Small intestine (tissue), 7 donors: ENCODE measurements around the gene PRPF19. TPM values are rescaled to one million over a fixed set of nuclear protein-coding genes. Genes with fewer than 3 reads are reported as not detected.

Source experiments
- DNase-seq, 2 donors: peaks; one replicate each; pipeline versions ENCODE4 v3.0.0 to v3.0.0-alpha.2; 2013
- FAIRE-seq: peaks from 2 replicates; lab custom pipeline; 2012; peaks lifted over from hg19 to GRCh38; lab: Jason Lieb, UNC
- H3K27ac ChIP-seq, 3 donors: one replicate each; pipeline ENCODE4 v1.5.1; 2013; ENCODE audit warnings: low read length in 2 of 3, mild to moderate bottlenecking in 2 of 3, control low read depth in 1 of 3, inconsistent platforms in 1 of 3, low read depth in 1 of 3, moderate library complexity in 1 of 3
- H3K27me3 ChIP-seq, 3 donors: one replicate each; pipeline ENCODE4 v1.6.1; 2013; ENCODE audit warnings: low read length in 3 of 3, inconsistent platforms in 1 of 3; ENCODE audit not compliant: control insufficient read depth in 3 of 3, insufficient read depth in 3 of 3
- H3K36me3 ChIP-seq, 3 donors: one replicate each; pipeline ENCODE4 v1.6.1; 2013; ENCODE audit warnings: low read length in 3 of 3, inconsistent platforms in 1 of 3, low read depth in 1 of 3, mild to moderate bottlenecking in 1 of 3, moderate library complexity in 1 of 3; ENCODE audit not compliant: control insufficient read depth in 3 of 3, insufficient read depth in 2 of 3
- H3K4me1 ChIP-seq, 3 donors: one replicate each; pipeline ENCODE4 v1.6.1; 2013; ENCODE audit warnings: low read length in 2 of 3, inconsistent platforms in 1 of 3, low read depth in 1 of 3, mild to moderate bottlenecking in 1 of 3, moderate library complexity in 1 of 3; ENCODE audit not compliant: control insufficient read depth in 3 of 3, insufficient read depth in 2 of 3
- H3K4me3 ChIP-seq, 3 donors: one replicate each; pipeline ENCODE4 v1.5.1; 2013; ENCODE audit warnings: low read length in 3 of 3, control low read depth in 1 of 3, inconsistent platforms in 1 of 3, low read depth in 1 of 3, mild to moderate bottlenecking in 1 of 3, moderate library complexity in 1 of 3
- H3K9me3 ChIP-seq, 2 donors: one replicate each; pipeline ENCODE4 v1.6.1; 2013; ENCODE audit warnings: low read depth in 1 of 2, low read length in 1 of 2; ENCODE audit not compliant: control insufficient read depth in 2 of 2, insufficient read depth in 1 of 2
- WGBS, 3 donors: extraction: QIAGEN DNeasy Blood & Tissue Kit; methylation state at CpG; one replicate each; pipeline ENCODE4 v1.1.7; 2013; 5-methylcytosine and 5-hydroxymethylcytosine counted together
- polyA plus RNA-seq, 4 donors: library from polyadenylated mRNA; stranded (reverse) in 3 of 4; unstranded in 1 of 4; fragments of 200-250 nt in 3 of 4; fragments of 120-200 nt in 1 of 4; gene quantifications; one replicate each; pipeline versions ENCODE4 v1.2.1 to v1.2.3, GENCODE V29; 2013
- donor health status: healthy with polysubstance abuse.
- donor health status: control.
- donor health status: control.
- donor health status: Bipolar disorder and iron deficiency.
- donor health status: healthy.

The PRPF19 gene
- polyA plus RNA-seq, 4 donors = 47.9 to 103 (median 80.7) TPM

GRCh38 chr11:60889869-60890311 is 16.5 kb downstream of the PRPF19 start:
- DNase-seq (peak in 1 of 2 donors; percentile 42), FAIRE-seq (no peak)
- no peaks in the 10 kb centered on the region for H3K27me3 ChIP-seq
- no peaks in the 10 kb centered on the region for H3K9me3 ChIP-seq
- no peak overlapping the region for H3K4me3 ChIP-seq
- no peak overlapping the region for H3K27ac ChIP-seq
- peaks cover under 1 to 40% (median 5%) of the 10 kb centered on the region in 3 donors for H3K36me3 ChIP-seq
- WGBS, 3 donors = 44 to 54% (median 49%) methylated on average over 6 of the region's 6 CpGs
- H3K4me1 ChIP-seq = peaks cover 0 to 3% (median 0%) of the 10 kb centered on the region in 3 donors

GRCh38 chr11:60887556-60887955 is 18.8 kb downstream of the PRPF19 start:
- no peak overlapping the region for H3K4me3 ChIP-seq
- H3K27me3 ChIP-seq = no peaks in the 10 kb centered on the region
- H3K4me1 ChIP-seq = peaks cover 0 to 3% (median 0%) of the 10 kb centered on the region in 3 donors
- 18 to 52% (median 49%) methylated on average over 5 of the region's 5 CpGs for WGBS, 3 donors
- H3K36me3 ChIP-seq = peaks cover 0 to 30% (median 4%) of the 10 kb centered on the region in 3 donors
- DNase-seq (peak; percentile 69 to 79), FAIRE-seq (no peak)
- H3K27ac ChIP-seq = no peak overlapping the region
- H3K9me3 ChIP-seq = no peaks in the 10 kb centered on the region

GRCh38 chr11:60880643-60881282 is 25.6 kb downstream of the PRPF19 start:
- no peak overlapping the region for H3K27ac ChIP-seq
- no peaks in the 10 kb centered on the region for H3K9me3 ChIP-seq
- 72 to 87% (median 74%) methylated on average over 8 of the region's 8 CpGs for WGBS, 3 donors
- no peak overlapping the region for H3K4me3 ChIP-seq
- DNase-seq (no peak), FAIRE-seq (no peak)
- peaks cover 0 to 5% (median 0%) of the 10 kb centered on the region in 3 donors for H3K4me1 ChIP-seq
- peaks cover 0 to 12% (median 5%) of the 10 kb centered on the region in 3 donors for H3K36me3 ChIP-seq
- H3K27me3 ChIP-seq = no peaks in the 10 kb centered on the region

GRCh38 chr11:60879971-60880588 is 26.3 kb downstream of the PRPF19 start:
- WGBS, 3 donors = 80 to 88% (median 85%) methylated on average over 5 of the region's 5 CpGs
- H3K27me3 ChIP-seq = no peaks in the 10 kb centered on the region
- H3K4me1 ChIP-seq = peaks cover 0 to 12% (median 0%) of the 10 kb centered on the region in 3 donors
- peaks cover 0 to 16% (median 5%) of the 10 kb centered on the region in 3 donors for H3K36me3 ChIP-seq
- H3K4me3 ChIP-seq = no peak overlapping the region
- H3K9me3 ChIP-seq = no peaks in the 10 kb centered on the region
- no peak for DNase-seq
- FAIRE-seq = no peak
- no peak overlapping the region for H3K27ac ChIP-seq

DNA sequence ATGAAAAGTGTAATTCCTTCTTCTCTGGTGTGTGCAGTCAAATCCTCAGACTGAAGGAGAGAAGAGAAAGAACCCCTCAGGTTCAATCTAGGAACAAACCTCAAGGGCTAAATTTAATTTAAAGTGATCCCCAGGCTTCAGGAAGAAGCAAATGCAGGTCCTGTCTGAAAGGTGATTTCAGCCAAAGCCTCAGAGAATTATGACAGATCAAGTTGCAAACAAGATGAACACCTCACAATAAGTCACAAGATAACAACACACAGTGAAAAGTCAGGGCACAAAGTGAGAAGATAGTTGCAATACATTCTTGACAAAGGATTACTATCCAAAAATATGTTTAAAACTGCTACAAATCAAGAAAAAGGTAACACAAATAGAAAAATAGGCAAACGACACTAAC is 27.3 kb downstream of the PRPF19 start:
- Histone ChIP-seq H3K27ac (peak overlapping the region in 1 of 3 donors; percentile 8), H3K36me3 (peaks cover 0 to 22% (median 5%) of the 10 kb centered on the region in 3 donors), H3K27me3 (no peaks in the 10 kb centered on the region), H3K4me3 (no peak overlapping the region), H3K9me3 (no peaks in the 10 kb centered on the region), H3K4me1 (peaks cover 0 to 13% (median 0%) of the 10 kb centered on the region in 3 donors)
- WGBS, 3 donors = 89 to 92% (median 90%) methylated on average over 1 of the region's 1 CpG
- DNase-seq (no peak), FAIRE-seq (no peak)

DNA sequence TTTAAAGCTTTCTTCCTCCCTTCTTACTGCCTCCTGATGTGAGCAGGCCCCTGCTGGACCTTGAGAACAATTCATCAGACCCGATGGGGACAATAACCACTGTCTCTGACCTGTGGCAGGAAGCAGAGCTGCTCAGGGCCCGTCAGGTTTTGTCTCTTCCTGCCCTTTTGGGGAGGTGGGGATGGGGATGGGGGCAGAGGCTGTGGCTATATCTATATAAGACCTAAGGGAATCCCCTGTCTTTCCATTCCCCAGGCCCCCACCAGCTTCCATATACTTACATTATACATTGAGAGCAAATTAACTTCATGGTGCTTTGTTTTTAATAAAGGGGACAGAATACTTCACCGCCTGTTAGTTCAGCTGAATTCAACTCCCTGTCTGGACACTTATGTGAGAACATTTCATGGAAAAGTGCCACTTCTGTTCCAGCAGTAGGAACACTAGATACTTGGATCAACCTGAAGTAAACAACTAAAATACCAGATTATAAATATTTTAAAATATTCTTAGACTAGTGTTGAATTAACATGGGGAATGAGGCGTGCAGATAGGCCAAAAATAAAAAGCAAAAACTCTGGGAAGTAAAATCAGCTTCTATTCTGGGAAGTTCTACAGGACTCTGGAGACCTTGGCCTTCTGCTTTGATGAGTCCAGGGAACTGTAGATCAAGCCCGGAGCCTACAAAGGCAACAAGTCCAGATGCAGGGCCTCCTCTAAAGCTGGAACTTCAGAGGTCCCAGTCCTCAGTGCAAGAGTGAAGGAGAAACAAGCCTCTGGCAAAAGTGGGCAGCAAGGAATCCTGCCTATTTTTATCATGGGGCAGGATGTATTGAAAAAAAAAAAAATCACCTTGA is 27.9 kb downstream of the PRPF19 start:
- FAIRE-seq (no peak), DNase-seq (no peak)

GRCh38 chr11:60876168-60876485 is 30.3 kb downstream of the PRPF19 start:
- peak overlapping the region in 1 of 3 donors; percentile 42 for H3K27ac ChIP-seq
- peaks cover 0 to 22% (median 0%) of the 10 kb centered on the region in 3 donors for H3K4me1 ChIP-seq

More for the DNA sequence above, 27.9 kb downstream of the PRPF19 start:
- Histone ChIP-seq H3K27me3 (no peaks in the 10 kb centered on the region), H3K27ac (peak overlapping the region in 1 of 3 donors; percentile 74), H3K9me3 (no peaks in the 10 kb centered on the region), H3K36me3 (peaks cover 0 to 22% (median 5%) of the 10 kb centered on the region in 3 donors), H3K4me1 (peaks cover 0 to 17% (median 0%) of the 10 kb centered on the region in 3 donors), H3K4me3 (no peak overlapping the region)
- 67 to 86% (median 78%) methylated on average over 5 of the region's 5 CpGs for WGBS, 3 donors

More at GRCh38 chr11:60876168-60876485, 30.3 kb downstream of the PRPF19 start:
- H3K36me3 ChIP-seq = peaks cover 0 to 22% (median 5%) of the 10 kb centered on the region in 3 donors
- no peak for DNase-seq
- H3K4me3 ChIP-seq = no peak overlapping the region
- FAIRE-seq = no peak
- WGBS, 3 donors = 94 to 100% (median 97%) methylated on average over 2 of the region's 2 CpGs
- H3K27me3 ChIP-seq = no peaks in the 10 kb centered on the region
- H3K9me3 ChIP-seq = no peaks in the 10 kb centered on the region
